Kidney (tissue), 14 donors: Measurements from ENCODE around the gene DHCR24. TPM values are rescaled to one million over a fixed set of nuclear protein-coding genes. Genes with fewer than 3 reads are reported as not detected.

Experiments
- DNase-seq, 5 donors: peaks; one replicate each; pipeline ENCODE4 v3.0.0-alpha.2; 2013 to 2020
- FAIRE-seq: peaks from 2 replicates; lab custom pipeline; 2012; peaks lifted over from hg19 to GRCh38; lab: Jason Lieb, UNC
- H3K27ac ChIP-seq, 2 donors: one replicate each; pipeline ENCODE4 v1.7.0; 2013; ENCODE audit warnings: low read depth in 2 of 2, low read length in 2 of 2, inconsistent platforms in 1 of 2
- H3K27me3 ChIP-seq: one replicate; pipeline ENCODE4 v1.7.1; 2013; ENCODE audit warnings: low read length, inconsistent platforms; ENCODE audit not compliant: control insufficient read depth, insufficient read depth
- H3K36me3 ChIP-seq, 3 donors: one replicate each; pipeline versions ENCODE4 v1.7.0 to v1.7.1; 2013; ENCODE audit warnings: low read length in 3 of 3, control low read depth in 1 of 3, inconsistent platforms in 1 of 3; ENCODE audit not compliant: insufficient read depth in 3 of 3, control insufficient read depth in 2 of 3
- H3K4me1 ChIP-seq, 3 donors: one replicate each; pipeline versions ENCODE4 v1.7.0 to v1.7.1; 2013; ENCODE audit warnings: low read length in 3 of 3, inconsistent platforms in 1 of 3, low read depth in 1 of 3; ENCODE audit not compliant: control insufficient read depth in 2 of 3, insufficient read depth in 2 of 3
- H3K4me3 ChIP-seq, 3 donors: one replicate each; pipeline versions ENCODE4 v1.7.0 to v1.8.1; 2013; ENCODE audit warnings: low read length in 3 of 3, control low read depth in 1 of 3, inconsistent platforms in 1 of 3
- H3K9ac ChIP-seq, 3 donors: one replicate each; pipeline versions ENCODE4 v1.7.0 to v1.7.1; 2013; ENCODE audit warnings: low read length in 3 of 3, control low read depth in 1 of 3, inconsistent platforms in 1 of 3
- H3K9me3 ChIP-seq, 3 donors: one replicate each; pipeline versions ENCODE4 v1.7.0 to v1.7.1; 2013; ENCODE audit warnings: low read length in 3 of 3, control low read depth in 1 of 3, inconsistent platforms in 1 of 3; ENCODE audit not compliant: control insufficient read depth in 2 of 3, insufficient read depth in 1 of 3
- CTCF ChIP-seq: IDR thresholded peaks from 3 replicates; pipeline ENCODE4 v1.5.1; 2012; ENCODE audit warnings: mild to moderate bottlenecking, moderate library complexity, borderline replicate concordance; ENCODE audit not compliant: insufficient read depth; ENCODE audit errors: extremely low read depth
- intact Hi-C: fragments of 100-400 bp; cut with DNase I; formaldehyde crosslinking; loops from one replicate; pipeline ENCODE4 v1.11.1; 2022
- polyA plus RNA-seq: library from polyadenylated mRNA; stranded (reverse); fragments of 350-450 nt; fragmentation: Illumina TruSeq; extraction: RNeasy Lipid Tissue Mini Kit (QIAGEN cat#74804); gene quantifications from one replicate; pipeline ENCODE4 v1.2.3, GENCODE V29; 2014; ENCODE audit warnings: low read depth, low replicate concordance; ENCODE audit not compliant: insufficient read depth
- total RNA-seq: library from RNA; stranded (reverse); fragmentation: NEBNext Ultra II Directional; extraction: Animal tissue kit (Norgen Biotek cat#: 25700); gene quantifications from one replicate; pipeline ENCODE4 v1.2.1, GENCODE V29; 2021
- donor health status: control.
- donor health status: control.
- donor health status: control.
- donor health status: control.
- donor health status: control.
- donor health status: DM: yes; HTN: yes; CAD: no.
- donor health status: Normal renal cell carcinoma (clear cell type).

The DHCR24 gene
- total and polyA plus RNA-seq, 2 donors from 2014 or later = 33.7 to 91.7 TPM

- Histone ChIP-seq H3K27ac (no peak overlapping the region), H3K9ac (no peak overlapping the region), H3K4me3 (no peak overlapping the region), H3K27me3 (no peaks in the 10 kb centered on the region), H3K9me3 (peaks cover 0 to 3% (median 0%) of the 10 kb centered on the region in 3 donors), H3K4me1 (no peaks in the 10 kb centered on the region), H3K36me3 (no peaks in the 10 kb centered on the region)
- DNase-seq (no peak), FAIRE-seq (no peak)
- intact Hi-C loops = no loop called here
- no peak for TF ChIP-seq CTCF
Observed at GRCh38 chr1:54819733-54820132, 67.3 kb downstream of the DHCR24 start.

GRCh38 chr1:54819195-54819536 lies 67.8 kb downstream of the DHCR24 start:
- Histone ChIP-seq H3K27ac (no peak overlapping the region), H3K4me3 (no peak overlapping the region), H3K9me3 (peaks cover 0 to 3% (median 0%) of the 10 kb centered on the region in 3 donors), H3K9ac (no peak overlapping the region), H3K27me3 (no peaks in the 10 kb centered on the region), H3K4me1 (no peaks in the 10 kb centered on the region), H3K36me3 (no peaks in the 10 kb centered on the region)
- DNase-seq (no peak), FAIRE-seq (no peak)
- intact Hi-C loops = no loop called here
- no peak for TF ChIP-seq CTCF

GRCh38 chr1:54818461-54819194 lies 68.4 kb downstream of the DHCR24 start:
- H3K4me3 ChIP-seq = no peak overlapping the region
- H3K27me3 ChIP-seq = no peaks in the 10 kb centered on the region
- FAIRE-seq = no peak
- H3K9me3 ChIP-seq = peaks cover 0 to 2% (median 0%) of the 10 kb centered on the region in 3 donors
- no peak overlapping the region for H3K9ac ChIP-seq
- no peaks in the 10 kb centered on the region for H3K36me3 ChIP-seq
- intact Hi-C loops = no loop called here
- DNase-seq = no peak
- TF ChIP-seq CTCF = no peak
- no peak overlapping the region for H3K27ac ChIP-seq
- H3K4me1 ChIP-seq = no peaks in the 10 kb centered on the region
